Activated naive CD8-positive, alpha-beta T cell treated with anti-CD3 and anti-CD28 coated beads, Interleukin-2, amount 10 ng/mL, durations not matched to agents 7 days and 5 days (primary cell): Measurements from ENCODE around the gene KCNMB4. TPM values are rescaled to one million over a fixed set of nuclear protein-coding genes. Genes with fewer than 3 reads are reported as not detected.

Source experiments
- ATAC-seq: fragments of 150-1000 bp; cut with Tn5 transposase; one replicate; pipeline ENCODE4 v1.10.0; 2021; ENCODE audit warnings: low read depth, moderate library complexity
- POLR2A ChIA-PET: fragments of 350-600 bp; sonication (Branson Sonifier 250); formaldehyde crosslinking; loops from one replicate; lab custom pipeline; 2021; ENCODE audit warnings: antibody characterized with exemption; lab: Charles Lee
- DNase-seq: peaks from one replicate; pipeline ENCODE4 v3.0.0; 2021
- H3K27ac Mint-ChIP-seq: one replicate; pipeline ENCODE4 v1.8.0; 2022; ENCODE audit warnings: mild to moderate bottlenecking, mixed read lengths
- H3K27me3 Mint-ChIP-seq: one replicate; pipeline ENCODE4 v1.8.0; 2022; ENCODE audit warnings: mild to moderate bottlenecking, moderate library complexity, mixed read lengths
- H3K36me3 Mint-ChIP-seq: one replicate; pipeline ENCODE4 v1.8.0; 2021; ENCODE audit warnings: mild to moderate bottlenecking, mixed read lengths
- H3K4me1 Mint-ChIP-seq: one replicate; pipeline ENCODE4 v1.8.0; 2021; ENCODE audit warnings: mixed read lengths
- H3K4me3 Mint-ChIP-seq: one replicate; pipeline ENCODE4 v1.8.0; 2022; ENCODE audit warnings: mild to moderate bottlenecking, moderate library complexity, mixed read lengths
- H3K9me3 Mint-ChIP-seq: one replicate; pipeline ENCODE4 v1.8.0; 2021; ENCODE audit warnings: mixed read lengths
- total RNA-seq, 2 experiments: library from RNA; stranded (reverse); gene quantifications; one replicate each; pipeline ENCODE4 v1.2.3, GENCODE V29; 2021

The KCNMB4 gene
- total RNA-seq = 1 to 10 TPM in 1 of 2 experiments, under 1 TPM in 1; 0.74 to 1.4 TPM

GRCh38 chr12:70365648-70366518 is at the start of gene KCNMB4:
Gene KCNMB4 (plus strand): TSS chr12:70366290. CDS start chr12:70366735, 445 bp downstream.
- Mint-ChIP-seq H3K36me3 (no peaks in the 10 kb centered on the region), H3K4me3 (peak within 1 kb of the TSS; percentile 83), H3K27ac (peak within 1 kb of the TSS; percentile 70), H3K27me3 (peaks cover 41% of the 10 kb centered on the region), H3K9me3 (no peaks in the 10 kb centered on the region), H3K4me1 (peaks cover 10% of the 10 kb centered on the region)
- POLR2A ChIA-PET = interaction anchor here (1.2 to 2.0 kb wide), 2 partner anchors 51 to 123 kb away, joined by 3 to 9 read pairs; partner anchors contain the start of gene CNOT2
- DNase-seq = peak; percentile 82
- ATAC-seq = peak; percentile 79

- no peak overlapping the region for H3K4me3 Mint-ChIP-seq
- H3K4me1 Mint-ChIP-seq = peaks cover 14% of the 10 kb centered on the region
- H3K9me3 Mint-ChIP-seq = no peaks in the 10 kb centered on the region
- ATAC-seq = peak; percentile 39
- H3K27ac Mint-ChIP-seq = peak overlapping the region; percentile 34
- peaks cover 19% of the 10 kb centered on the region for H3K36me3 Mint-ChIP-seq
- H3K27me3 Mint-ChIP-seq = no peaks in the 10 kb centered on the region
- POLR2A ChIA-PET = no interaction called here
- no peak for DNase-seq
These were observed 48.3 kb upstream of the KCNMB4 start for GRCh38 chr12:70317781-70318180.

GRCh38 chr12:70319605-70320004 is 46.5 kb upstream of the KCNMB4 start:
- Mint-ChIP-seq H3K4me1 (peaks cover 10% of the 10 kb centered on the region), H3K27ac (no peak overlapping the region), H3K4me3 (no peak overlapping the region), H3K27me3 (no peaks in the 10 kb centered on the region), H3K36me3 (peaks cover 23% of the 10 kb centered on the region), H3K9me3 (no peaks in the 10 kb centered on the region)
- DNase-seq (no peak), ATAC-seq (no peak)
- POLR2A ChIA-PET = no interaction called here

- no peak for DNase-seq
- no peak overlapping the region for H3K4me3 Mint-ChIP-seq
- H3K27ac Mint-ChIP-seq = no peak overlapping the region
- ATAC-seq = no peak
- H3K9me3 Mint-ChIP-seq = no peaks in the 10 kb centered on the region
- peaks cover 30% of the 10 kb centered on the region for H3K36me3 Mint-ChIP-seq
- peaks cover 8% of the 10 kb centered on the region for H3K4me1 Mint-ChIP-seq
- no peaks in the 10 kb centered on the region for H3K27me3 Mint-ChIP-seq
- POLR2A ChIA-PET = no interaction called here
These were observed 44.9 kb upstream of the KCNMB4 start for GRCh38 chr12:70321191-70321590.

- no peaks in the 10 kb centered on the region for H3K27me3 Mint-ChIP-seq
- DNase-seq = no peak
- H3K36me3 Mint-ChIP-seq = peaks cover 50% of the 10 kb centered on the region
- POLR2A ChIA-PET = no interaction called here
- H3K4me1 Mint-ChIP-seq = peaks cover 3% of the 10 kb centered on the region
- no peak for ATAC-seq
- H3K9me3 Mint-ChIP-seq = no peaks in the 10 kb centered on the region
- no peak overlapping the region for H3K4me3 Mint-ChIP-seq
- no peak overlapping the region for H3K27ac Mint-ChIP-seq
These were observed 38.5 kb upstream of the KCNMB4 start for GRCh38 chr12:70327541-70327940.

- H3K4me3 Mint-ChIP-seq = no peak overlapping the region
- H3K36me3 Mint-ChIP-seq = peaks cover 42% of the 10 kb centered on the region
- H3K4me1 Mint-ChIP-seq = peaks cover 5% of the 10 kb centered on the region
- no peaks in the 10 kb centered on the region for H3K9me3 Mint-ChIP-seq
- H3K27me3 Mint-ChIP-seq = no peaks in the 10 kb centered on the region
- no peak overlapping the region for H3K27ac Mint-ChIP-seq
- POLR2A ChIA-PET = no interaction called here
- DNase-seq (no peak), ATAC-seq (no peak)
These were observed 36.4 kb upstream of the KCNMB4 start for GRCh38 chr12:70329728-70330127.

- ATAC-seq = no peak
- POLR2A ChIA-PET = no interaction called here
- Mint-ChIP-seq H3K9me3 (no peaks in the 10 kb centered on the region), H3K4me1 (peaks cover 5% of the 10 kb centered on the region), H3K27ac (no peak overlapping the region), H3K36me3 (peaks cover 41% of the 10 kb centered on the region), H3K27me3 (no peaks in the 10 kb centered on the region), H3K4me3 (no peak overlapping the region)
- DNase-seq = no peak
These were observed 35.9 kb upstream of the KCNMB4 start for GRCh38 chr12:70330158-70330557.

GRCh38 chr12:70332236-70332635 is 33.9 kb upstream of the KCNMB4 start:
- H3K9me3 Mint-ChIP-seq = no peaks in the 10 kb centered on the region
- H3K4me1 Mint-ChIP-seq = peaks cover 5% of the 10 kb centered on the region
- no peak overlapping the region for H3K4me3 Mint-ChIP-seq
- ATAC-seq (no peak), DNase-seq (no peak)
- POLR2A ChIA-PET = no interaction called here
- peaks cover 33% of the 10 kb centered on the region for H3K36me3 Mint-ChIP-seq
- no peak overlapping the region for H3K27ac Mint-ChIP-seq
- H3K27me3 Mint-ChIP-seq = no peaks in the 10 kb centered on the region

GRCh38 chr12:70334742-70335141 is 31.3 kb upstream of the KCNMB4 start:
- POLR2A ChIA-PET = no interaction called here
- Mint-ChIP-seq H3K4me3 (no peak overlapping the region), H3K36me3 (peaks cover 31% of the 10 kb centered on the region), H3K9me3 (no peaks in the 10 kb centered on the region), H3K4me1 (peaks cover 4% of the 10 kb centered on the region), H3K27me3 (no peaks in the 10 kb centered on the region), H3K27ac (no peak overlapping the region)
- ATAC-seq (no peak), DNase-seq (no peak)

GRCh38 chr12:70338531-70338930 is 27.6 kb upstream of the KCNMB4 start:
- Mint-ChIP-seq H3K9me3 (no peaks in the 10 kb centered on the region), H3K4me1 (no peaks in the 10 kb centered on the region), H3K27ac (no peak overlapping the region), H3K36me3 (peaks cover 33% of the 10 kb centered on the region), H3K27me3 (no peaks in the 10 kb centered on the region), H3K4me3 (no peak overlapping the region)
- DNase-seq = no peak
- POLR2A ChIA-PET = no interaction called here
- no peak for ATAC-seq

GRCh38 chr12:70351076-70351475 is 15.0 kb upstream of the KCNMB4 start:
- POLR2A ChIA-PET = no interaction called here
- no peak overlapping the region for H3K4me3 Mint-ChIP-seq
- no peaks in the 10 kb centered on the region for H3K9me3 Mint-ChIP-seq
- H3K27ac Mint-ChIP-seq = no peak overlapping the region
- H3K36me3 Mint-ChIP-seq = peaks cover 20% of the 10 kb centered on the region
- no peaks in the 10 kb centered on the region for H3K4me1 Mint-ChIP-seq
- ATAC-seq (no peak), DNase-seq (no peak)
- H3K27me3 Mint-ChIP-seq = no peaks in the 10 kb centered on the region

- H3K27me3 Mint-ChIP-seq = no peaks in the 10 kb centered on the region
- DNase-seq = no peak
- no peaks in the 10 kb centered on the region for H3K4me1 Mint-ChIP-seq
- POLR2A ChIA-PET = no interaction called here
- no peaks in the 10 kb centered on the region for H3K9me3 Mint-ChIP-seq
- ATAC-seq = no peak
- no peak overlapping the region for H3K27ac Mint-ChIP-seq
- H3K4me3 Mint-ChIP-seq = no peak overlapping the region
- peaks cover 18% of the 10 kb centered on the region for H3K36me3 Mint-ChIP-seq
These were observed 12.1 kb upstream of the KCNMB4 start for GRCh38 chr12:70353780-70354660.

- no peaks in the 10 kb centered on the region for H3K4me1 Mint-ChIP-seq
- no peak overlapping the region for H3K27ac Mint-ChIP-seq
- H3K36me3 Mint-ChIP-seq = peaks cover 15% of the 10 kb centered on the region
- DNase-seq = no peak
- H3K9me3 Mint-ChIP-seq = no peaks in the 10 kb centered on the region
- H3K27me3 Mint-ChIP-seq = no peaks in the 10 kb centered on the region
- ATAC-seq = no peak
- H3K4me3 Mint-ChIP-seq = no peak overlapping the region
- POLR2A ChIA-PET = no interaction called here
These were observed 11.3 kb upstream of the KCNMB4 start for GRCh38 chr12:70354787-70355186.
